Skeletal muscle cell (primary cell): ENCODE measurements around the gene LMO3.
"Not testable (repeated sequence)": the region's sequence is repeated elsewhere in the genome, so short reads cannot be mapped to it uniquely, and the experiment has no call there.

Experiments used
- DNase-seq: peaks from one replicate; pipeline ENCODE4 v3.0.0-alpha.2; 2010; ENCODE audit warnings: low read depth
- H3K4me3 ChIP-seq: 2 replicates; pipeline ENCODE4 v1.5.1; 2011; ENCODE audit warnings: low read depth, mild to moderate bottlenecking, control low read depth, low read length, moderate library complexity

The LMO3 gene

DNA sequence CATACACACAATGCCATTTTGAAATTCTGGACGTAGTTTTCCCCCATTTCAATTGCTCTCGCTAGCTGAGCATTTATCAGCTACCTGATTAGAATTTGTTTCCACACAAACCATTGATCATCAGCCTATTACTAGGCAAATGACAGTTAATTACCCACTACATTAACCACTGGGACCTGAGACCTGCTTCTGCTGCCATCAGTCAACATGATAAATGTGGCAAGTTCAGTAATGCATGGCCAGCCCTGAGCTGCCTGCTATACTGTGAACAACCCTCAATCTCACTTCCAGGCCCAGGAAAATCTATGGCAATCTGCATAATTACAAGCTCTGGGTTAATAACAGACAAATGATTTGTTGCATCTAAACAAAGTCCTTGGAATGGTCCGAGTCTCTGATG is 43.5 kb downstream of the LMO3 start:
- DNase-seq: no peak
- H3K4me3 ChIP-seq: no peak overlapping the region

- DNase-seq: no peak
These were observed 45.7 kb downstream of the LMO3 start for GRCh38 chr12:16560273-16560672.

GRCh38 chr12:16555630-16556029 is 50.3 kb downstream of the LMO3 start:
- peak; percentile 63 for DNase-seq
- no peak overlapping the region for H3K4me3 ChIP-seq

More at GRCh38 chr12:16560273-16560672, 45.7 kb downstream of the LMO3 start:
- H3K4me3 ChIP-seq: no peak overlapping the region

- no peak overlapping the region for H3K4me3 ChIP-seq
- DNase-seq: peak; percentile 4
These were observed 52.5 kb downstream of the LMO3 start for GRCh38 chr12:16553457-16553856.

DNA sequence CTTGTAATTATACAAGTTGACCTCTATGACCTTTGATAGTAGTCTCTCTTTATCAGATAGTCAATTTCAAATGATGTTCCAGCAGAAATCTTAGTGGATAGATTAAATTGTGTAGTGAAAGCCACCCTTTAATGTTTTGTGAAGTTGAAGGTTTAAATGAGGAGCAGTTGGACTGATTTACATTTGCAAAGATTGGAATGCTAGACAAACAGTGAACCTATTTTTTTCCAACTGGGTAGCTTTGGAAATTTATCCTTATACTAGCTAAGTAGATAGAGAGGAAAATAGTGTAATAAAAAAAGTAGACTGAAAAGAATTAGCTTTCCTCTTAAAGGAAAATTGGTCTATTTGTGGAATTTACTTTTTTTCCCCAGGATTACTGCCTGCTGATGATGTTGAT is 53.7 kb downstream of the LMO3 start:
- DNase-seq: no peak
- H3K4me3 ChIP-seq: no peak overlapping the region

- no peak overlapping the region for H3K4me3 ChIP-seq
- no peak for DNase-seq
These were observed 60.1 kb downstream of the LMO3 start for GRCh38 chr12:16545836-16546235.

DNA sequence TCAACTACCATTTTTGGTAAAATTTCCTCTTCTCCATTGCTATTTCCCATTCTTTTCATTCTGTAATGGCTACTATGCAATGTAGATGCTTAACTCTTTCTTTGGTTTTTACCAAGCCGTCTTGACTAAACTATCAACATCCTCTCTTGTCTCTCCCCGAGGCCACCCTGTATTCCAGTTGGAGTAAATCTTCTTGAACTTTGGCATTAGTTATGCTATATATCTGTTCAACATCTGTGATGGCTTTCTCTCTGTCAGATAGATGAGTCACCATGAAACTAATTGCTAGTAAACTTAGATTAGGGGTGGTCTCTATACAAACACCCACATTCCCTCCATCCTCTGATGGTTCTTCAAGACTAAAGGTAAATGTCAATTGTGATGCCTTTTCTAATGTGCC is 63.4 kb downstream of the LMO3 start:
- DNase-seq: no peak
- no peak overlapping the region for H3K4me3 ChIP-seq

GRCh38 chr12:16537652-16538051 is 68.3 kb downstream of the LMO3 start:
- DNase-seq, H3K4me3 ChIP-seq: not testable (repeated sequence)

- no peak overlapping the region for H3K4me3 ChIP-seq
- DNase-seq: no peak
These were observed 74.3 kb downstream of the LMO3 start for GRCh38 chr12:16531621-16532020.

GRCh38 chr12:16530268-16530850 is 75.6 kb downstream of the LMO3 start:
- DNase-seq: no peak
- no peak overlapping the region for H3K4me3 ChIP-seq

GRCh38 chr12:16526693-16527092 is 79.3 kb downstream of the LMO3 start:
- peak; percentile 82 for DNase-seq
- H3K4me3 ChIP-seq: no peak overlapping the region

GRCh38 chr12:16524378-16524777 is 81.6 kb downstream of the LMO3 start:
- DNase-seq: no peak
- no peak overlapping the region for H3K4me3 ChIP-seq

DNA sequence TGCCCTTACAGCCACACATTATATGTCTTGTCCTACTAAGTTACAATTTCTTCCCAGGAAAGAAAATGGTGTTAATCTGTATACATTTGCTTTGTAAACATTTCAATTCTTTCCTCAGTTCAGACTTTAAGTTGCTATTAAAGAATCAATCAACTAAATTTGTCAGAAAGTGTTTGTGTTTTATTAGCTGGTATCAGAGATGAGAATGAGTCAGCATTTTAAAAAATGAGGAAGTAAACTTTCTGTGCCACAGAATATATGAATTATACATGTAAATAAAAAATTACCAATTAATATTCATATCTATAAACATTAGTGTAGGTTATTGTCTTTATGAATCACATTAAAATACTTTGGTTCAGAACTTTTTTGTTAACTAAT is 82.0 kb downstream of the LMO3 start:
- H3K4me3 ChIP-seq: no peak overlapping the region
- DNase-seq: no peak

- DNase-seq: no peak
- no peak overlapping the region for H3K4me3 ChIP-seq
These were observed 82.5 kb downstream of the LMO3 start for GRCh38 chr12:16523284-16523950.

GRCh38 chr12:16520328-16520727 is 85.6 kb downstream of the LMO3 start:
- DNase-seq: no peak
- no peak overlapping the region for H3K4me3 ChIP-seq

GRCh38 chr12:16515666-16516065 is 90.3 kb downstream of the LMO3 start:
- no peak overlapping the region for H3K4me3 ChIP-seq
- no peak for DNase-seq

GRCh38 chr12:16513231-16513630 is 92.7 kb downstream of the LMO3 start:
- H3K4me3 ChIP-seq: no peak overlapping the region
- DNase-seq: no peak

DNA sequence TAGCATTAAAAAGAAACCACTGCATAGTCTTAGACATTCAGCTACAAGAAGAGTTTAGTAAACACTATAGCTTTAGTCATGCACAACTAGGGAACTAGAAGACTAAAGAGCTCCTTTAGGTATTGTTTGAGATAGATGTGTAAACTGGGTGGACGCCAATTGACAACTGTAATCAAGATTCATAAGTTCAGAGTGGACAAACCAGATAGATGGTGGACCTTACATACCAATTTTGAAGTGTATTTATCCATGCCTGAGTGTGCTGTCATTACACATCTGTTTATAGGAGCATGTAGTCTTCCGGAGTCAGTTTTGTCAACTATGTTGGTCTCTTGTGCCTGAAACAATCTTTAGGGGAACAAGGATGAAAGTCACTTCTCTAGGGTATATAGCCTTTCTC is 96.6 kb downstream of the LMO3 start:
- no peak overlapping the region for H3K4me3 ChIP-seq
- no peak for DNase-seq

DNA sequence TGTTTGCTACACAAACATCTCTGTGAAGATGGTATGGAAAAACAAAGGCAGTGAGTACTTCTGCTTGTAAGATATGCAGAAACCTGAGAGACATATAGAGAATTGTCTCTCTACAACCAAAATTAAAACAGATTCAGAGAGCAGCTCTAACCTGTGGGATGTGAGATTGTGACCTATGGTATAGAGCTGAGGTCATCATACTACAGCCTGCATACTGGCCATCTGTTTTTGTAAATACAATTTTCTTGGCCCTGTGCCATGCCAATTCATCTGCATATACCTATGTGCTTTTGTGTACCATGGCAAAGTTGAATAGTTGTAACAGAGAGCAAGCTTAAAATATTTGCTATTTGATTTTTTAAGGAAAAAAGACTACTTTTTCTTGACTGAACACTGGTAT is 99.6 kb downstream of the LMO3 start:
- H3K4me3 ChIP-seq: no peak overlapping the region
- DNase-seq: no peak

DNA sequence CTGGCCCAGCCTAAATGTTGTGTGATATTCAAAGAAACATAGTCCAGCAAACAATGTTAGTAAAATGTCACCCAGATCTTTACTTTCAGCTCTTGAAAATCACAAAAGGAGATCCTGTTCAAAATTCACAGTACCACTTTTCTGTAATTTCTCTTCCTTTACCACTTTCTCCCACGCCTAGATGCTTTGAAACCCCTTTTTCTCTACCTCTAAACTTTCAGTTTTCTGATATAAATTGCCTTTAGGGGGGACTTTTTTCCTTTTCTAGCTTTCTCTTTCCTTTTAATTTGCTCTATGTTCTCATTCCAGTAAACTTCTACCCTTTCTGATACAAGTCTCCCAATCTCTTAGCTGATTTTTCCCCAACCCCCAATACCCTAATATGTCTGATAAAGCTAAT is 101.8 kb downstream of the LMO3 start:
- no peak overlapping the region for H3K4me3 ChIP-seq
- no peak for DNase-seq

- no peak overlapping the region for H3K4me3 ChIP-seq
- DNase-seq: no peak
These were observed 106.4 kb downstream of the LMO3 start for GRCh38 chr12:16499611-16500010.
